ENCODE results near the gene TRPM3.

The TRPM3 gene

GRCh38 chr9:70682298-70682697 lies 439.1 kb downstream of the TRPM3 start:
- no peak for DNase-seq
- Mint-ChIP-seq H3K27me3 (ENCODE audit: low read depth, poor library complexity) (peaks cover 2% of the 10 kb centered on the region), H3K36me3 (ENCODE audit: low read depth) (no peaks in the 10 kb centered on the region), H3K9me3 (no peaks in the 10 kb centered on the region), H3K4me3 (no peak overlapping the region), H3K4me1 (no peaks in the 10 kb centered on the region), H3K27ac (no peak overlapping the region)
- TF ChIP-seq, protein P1, sequence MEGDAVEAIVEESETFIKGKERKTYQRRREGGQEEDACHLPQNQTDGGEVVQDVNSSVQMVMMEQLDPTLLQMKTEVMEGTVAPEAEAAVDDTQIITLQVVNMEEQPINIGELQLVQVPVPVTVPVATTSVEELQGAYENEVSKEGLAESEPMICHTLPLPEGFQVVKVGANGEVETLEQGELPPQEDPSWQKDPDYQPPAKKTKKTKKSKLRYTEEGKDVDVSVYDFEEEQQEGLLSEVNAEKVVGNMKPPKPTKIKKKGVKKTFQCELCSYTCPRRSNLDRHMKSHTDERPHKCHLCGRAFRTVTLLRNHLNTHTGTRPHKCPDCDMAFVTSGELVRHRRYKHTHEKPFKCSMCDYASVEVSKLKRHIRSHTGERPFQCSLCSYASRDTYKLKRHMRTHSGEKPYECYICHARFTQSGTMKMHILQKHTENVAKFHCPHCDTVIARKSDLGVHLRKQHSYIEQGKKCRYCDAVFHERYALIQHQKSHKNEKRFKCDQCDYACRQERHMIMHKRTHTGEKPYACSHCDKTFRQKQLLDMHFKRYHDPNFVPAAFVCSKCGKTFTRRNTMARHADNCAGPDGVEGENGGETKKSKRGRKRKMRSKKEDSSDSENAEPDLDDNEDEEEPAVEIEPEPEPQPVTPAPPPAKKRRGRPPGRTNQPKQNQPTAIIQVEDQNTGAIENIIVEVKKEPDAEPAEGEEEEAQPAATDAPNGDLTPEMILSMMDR (IDR thresholded peaks at IDR 0.05) = no peak

GRCh38 chr9:70679845-70680244 lies 441.6 kb downstream of the TRPM3 start:
- no peak overlapping the region for H3K27ac Mint-ChIP-seq
- H3K36me3 Mint-ChIP-seq (ENCODE audit: low read depth) = no peaks in the 10 kb centered on the region
- no peaks in the 10 kb centered on the region for H3K9me3 Mint-ChIP-seq
- no peak for DNase-seq
- no peaks in the 10 kb centered on the region for H3K4me1 Mint-ChIP-seq
- TF ChIP-seq, protein P1 (IDR thresholded peaks at IDR 0.05) = no peak
- no peak overlapping the region for H3K4me3 Mint-ChIP-seq
- peaks cover 2% of the 10 kb centered on the region for H3K27me3 Mint-ChIP-seq (ENCODE audit: low read depth, poor library complexity)

DNA sequence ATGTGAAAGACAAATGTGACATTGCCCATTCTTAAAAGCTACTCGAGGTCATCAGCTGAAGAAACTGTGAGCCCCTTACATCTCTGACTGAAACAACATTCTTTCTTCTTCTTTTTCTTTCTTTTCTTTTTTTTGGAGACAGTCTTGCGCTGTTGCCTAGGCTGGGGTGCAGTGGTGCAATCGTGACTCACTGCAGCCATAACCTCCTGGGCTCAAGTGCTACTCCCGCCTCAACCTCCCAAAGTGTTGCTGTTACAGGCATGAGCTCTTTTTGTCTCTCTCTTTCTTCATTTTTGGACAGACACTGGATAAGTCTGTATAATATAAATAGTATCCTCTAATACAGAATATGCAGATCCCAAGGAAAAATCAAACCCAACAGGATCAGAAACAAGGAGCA lies 443.3 kb downstream of the TRPM3 start:
- Mint-ChIP-seq H3K27me3 (ENCODE audit: low read depth, poor library complexity) (no peaks in the 10 kb centered on the region), H3K9me3 (no peaks in the 10 kb centered on the region), H3K4me3 (no peak overlapping the region), H3K36me3 (ENCODE audit: low read depth) (no peaks in the 10 kb centered on the region), H3K27ac (no peak overlapping the region), H3K4me1 (no peaks in the 10 kb centered on the region)
- DNase-seq = no peak
- TF ChIP-seq, protein P1 (IDR thresholded peaks at IDR 0.05) = no peak

- Mint-ChIP-seq H3K4me3 (no peak overlapping the region), H3K9me3 (no peaks in the 10 kb centered on the region), H3K27ac (no peak overlapping the region), H3K36me3 (ENCODE audit: low read depth) (no peaks in the 10 kb centered on the region), H3K27me3 (ENCODE audit: low read depth, poor library complexity) (no peaks in the 10 kb centered on the region), H3K4me1 (no peaks in the 10 kb centered on the region)
- DNase-seq = no peak
- TF ChIP-seq, protein P1 (IDR thresholded peaks at IDR 0.05) = no peak
Observed at GRCh38 chr9:70677055-70677735, 444.2 kb downstream of the TRPM3 start.

GRCh38 chr9:70675868-70676370 lies 445.5 kb downstream of the TRPM3 start:
- Mint-ChIP-seq H3K4me3 (no peak overlapping the region), H3K9me3 (no peaks in the 10 kb centered on the region), H3K4me1 (no peaks in the 10 kb centered on the region), H3K27me3 (ENCODE audit: low read depth, poor library complexity) (no peaks in the 10 kb centered on the region), H3K36me3 (ENCODE audit: low read depth) (no peaks in the 10 kb centered on the region), H3K27ac (no peak overlapping the region)
- no peak for DNase-seq
- TF ChIP-seq, protein P1 (IDR thresholded peaks at IDR 0.05) = no peak

GRCh38 chr9:70673844-70674243 lies 447.6 kb downstream of the TRPM3 start:
- no peak overlapping the region for H3K27ac Mint-ChIP-seq
- no peaks in the 10 kb centered on the region for H3K4me1 Mint-ChIP-seq
- DNase-seq = no peak
- H3K4me3 Mint-ChIP-seq = no peak overlapping the region
- no peaks in the 10 kb centered on the region for H3K36me3 Mint-ChIP-seq (ENCODE audit: low read depth)
- H3K27me3 Mint-ChIP-seq (ENCODE audit: low read depth, poor library complexity) = no peaks in the 10 kb centered on the region
- TF ChIP-seq, protein P1 (IDR thresholded peaks at IDR 0.05) = no peak
- H3K9me3 Mint-ChIP-seq = no peaks in the 10 kb centered on the region

Data from nephron progenitor cell (in vitro differentiated cells).